ENCODE data around the gene RARRES2. TPM values are rescaled to one million over a fixed set of nuclear protein-coding genes. Genes with fewer than 3 reads are reported as not detected.

Gene RARRES2
- total and polyA plus RNA-seq, 2 experiments from 2014 or later = not detected

- 45 to 46% methylated on average over 21 to 23 of the region's 23 CpGs for WGBS, 2 experiments (ENCODE audit: low coverage in 1 of 2, low lambda C conversion rate in 2 of 2, missing lambda C conversion rate in 2 of 2)
- H3K27me3 ChIP-seq (replicated peaks; ENCODE audit: insufficient read depth) = no peaks in the 10 kb centered on the region
- in situ Hi-C loops (cut with MboI) = no loop called here
- H3K4me1 ChIP-seq (ENCODE audit: insufficient read depth) = peaks cover 19% of the 10 kb centered on the region
- peaks cover 10% of the 10 kb centered on the region; the same call in 1 of the 2 replicates for H3F3A ChIP-seq (ENCODE audit: insufficient read depth)
- peaks cover 7% of the 10 kb centered on the region; the same call in 1 of the 2 replicates for H3K79me2 ChIP-seq (ENCODE audit: insufficient read depth)
- no peaks in the 10 kb centered on the region for H3K9me2 ChIP-seq (ENCODE audit: insufficient read depth)
- no peaks in the 10 kb centered on the region for H3K9me3 ChIP-seq (ENCODE audit: low read depth)
- TF ChIP-seq EZH2 (IDR thresholded peaks at IDR 0.05; ENCODE audit: insufficient read depth, poor library complexity, severe bottlenecking) (no peak), EZH2phosphoT487 (IDR thresholded peaks at IDR 0.05; ENCODE audit: insufficient read depth, low read depth) (no peak)
- H4K20me1 ChIP-seq (ENCODE audit: insufficient read depth) = no peaks in the 10 kb centered on the region
- peak overlapping the region; percentile 89 for H3K4me3 ChIP-seq
- H3K9ac ChIP-seq = peak overlapping the region; percentile 82
- peak overlapping the region; percentile 30 for H3K27ac ChIP-seq
- H3K36me3 ChIP-seq (ENCODE audit: low read depth) = 0 out of 2 replicates have a peak, but pooled peaks cover 2% of the 10 kb centered on the region
- DNase-seq = peak; percentile 30
- peak overlapping the region; percentile 84 for H3K4me2 ChIP-seq (ENCODE audit: unreplicated experiment)
- peak overlapping the region; percentile 91 for H2AFZ ChIP-seq
Observed at GRCh38 chr7:150369748-150370501, 28.5 kb upstream of the RARRES2 start.

DNA sequence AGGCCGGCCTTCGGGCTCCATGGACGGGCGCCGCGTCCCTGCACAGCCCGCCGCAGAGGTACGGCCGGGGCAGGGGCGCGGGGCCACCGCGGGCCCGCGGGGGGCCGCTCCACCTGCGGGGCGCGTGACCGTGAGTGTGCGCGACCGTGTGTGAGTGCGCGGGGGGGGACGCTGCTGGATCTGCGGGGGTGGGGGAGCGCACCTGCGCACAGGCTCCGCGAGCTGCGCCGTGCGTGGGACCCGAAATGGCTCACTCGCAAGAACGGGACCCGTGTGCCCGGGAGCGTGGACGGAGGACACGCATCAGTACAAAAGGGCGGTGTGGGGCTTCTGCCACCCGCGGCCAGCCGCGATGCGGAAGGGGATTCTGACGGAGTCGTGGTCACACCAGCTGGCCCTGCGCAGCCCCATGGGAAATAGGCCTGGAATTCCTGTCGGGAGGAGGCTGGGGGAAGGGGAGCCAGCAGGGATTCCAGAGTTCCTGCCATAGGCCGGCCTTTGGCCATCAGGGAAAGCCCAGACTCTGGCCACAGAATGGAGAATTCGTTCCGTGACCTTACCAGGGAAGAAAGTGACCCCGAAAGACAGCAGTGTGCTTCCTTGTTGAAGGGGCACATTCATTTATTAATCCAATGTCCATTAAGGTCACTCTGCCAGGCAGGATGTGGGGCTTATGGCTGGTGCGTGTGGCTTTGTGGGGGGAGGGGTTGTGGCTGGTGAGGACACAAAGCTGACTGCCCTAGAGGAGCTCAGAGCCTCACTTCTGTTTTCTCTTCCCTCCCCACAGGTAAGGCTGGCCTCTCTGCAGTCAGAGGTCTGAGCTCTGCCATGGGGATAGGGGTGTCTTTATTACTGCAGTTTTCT, 27.7 kb upstream of the RARRES2 start:
- Histone ChIP-seq H3K36me3 (ENCODE audit: low read depth) (0 out of 2 replicates have a peak, but pooled peaks cover 2% of the 10 kb centered on the region), H3F3A (ENCODE audit: insufficient read depth) (peaks cover 10% of the 10 kb centered on the region; the same call in 1 of the 2 replicates), H3K4me3 (peak overlapping the region; percentile 89), H3K4me2 (ENCODE audit: unreplicated experiment) (peak overlapping the region; percentile 84), H3K9me2 (ENCODE audit: insufficient read depth) (no peaks in the 10 kb centered on the region), H3K27me3 (replicated peaks; ENCODE audit: insufficient read depth) (no peaks in the 10 kb centered on the region), H3K27ac (peak overlapping the region; percentile 18), H3K4me1 (ENCODE audit: insufficient read depth) (peaks cover 19% of the 10 kb centered on the region), H3K9ac (peak overlapping the region; percentile 82), H3K9me3 (ENCODE audit: low read depth) (no peaks in the 10 kb centered on the region), H4K20me1 (ENCODE audit: insufficient read depth) (no peaks in the 10 kb centered on the region), H3K79me2 (ENCODE audit: insufficient read depth) (peaks cover 7% of the 10 kb centered on the region; the same call in 1 of the 2 replicates), H2AFZ (peak overlapping the region; percentile 91)
- TF ChIP-seq EZH2 (IDR thresholded peaks at IDR 0.05; ENCODE audit: insufficient read depth, poor library complexity, severe bottlenecking) = no peak
- no peak for TF ChIP-seq EZH2phosphoT487 (IDR thresholded peaks at IDR 0.05; ENCODE audit: insufficient read depth, low read depth)
- 1 to 2% methylated on average over 28 to 42 of the region's 58 CpGs for WGBS, 2 experiments (ENCODE audit: low coverage in 1 of 2, low lambda C conversion rate in 2 of 2, missing lambda C conversion rate in 2 of 2)
- in situ Hi-C loops (cut with MboI) = no loop called here
- peak; percentile 64 for DNase-seq

GRCh38 chr7:150368096-150368883, 26.9 kb upstream of the RARRES2 start, which contains the start of gene REPIN1:
Gene REPIN1 (plus strand): TSS chr7:150368822. CDS start chr7:150369712, 890 bp downstream.
- Histone ChIP-seq H3K36me3 (ENCODE audit: low read depth) (no peaks in the 10 kb centered on the region), H3K4me2 (ENCODE audit: unreplicated experiment) (peak within 1 kb of the TSS; percentile 84), H3K9me2 (ENCODE audit: insufficient read depth) (no peaks in the 10 kb centered on the region), H2AFZ (peak within 1 kb of the TSS; percentile 91), H4K20me1 (ENCODE audit: insufficient read depth) (no peaks in the 10 kb centered on the region), H3K27me3 (replicated peaks; ENCODE audit: insufficient read depth) (no peaks in the 10 kb centered on the region), H3K4me1 (ENCODE audit: insufficient read depth) (peaks cover 19% of the 10 kb centered on the region), H3K9me3 (ENCODE audit: low read depth) (no peaks in the 10 kb centered on the region), H3K4me3 (peak within 1 kb of the TSS; percentile 89), H3F3A (ENCODE audit: insufficient read depth) (peaks cover 10% of the 10 kb centered on the region; the same call in 1 of the 2 replicates), H3K27ac (peak within 1 kb of the TSS; percentile 31), H3K9ac (peak within 1 kb of the TSS; percentile 82), H3K79me2 (ENCODE audit: insufficient read depth) (peaks cover 7% of the 10 kb centered on the region; the same call in 1 of the 2 replicates)
- in situ Hi-C loops (cut with MboI) = no loop called here
- 1 to 2% methylated on average over 56 to 72 of the region's 85 CpGs for whole genome bisulfite sequencing, 2 experiments (ENCODE audit: low coverage in 1 of 2, low lambda C conversion rate in 2 of 2, missing lambda C conversion rate in 2 of 2)
- TF ChIP-seq EZH2phosphoT487 (IDR thresholded peaks at IDR 0.05; ENCODE audit: insufficient read depth, low read depth) (no peak), EZH2 (IDR thresholded peaks at IDR 0.05; ENCODE audit: insufficient read depth, poor library complexity, severe bottlenecking) (no peak)
- peak; percentile 85 for DNase-seq

Measured in GM23248 (cell line).